ENCODE results near the gene SMYD1.

SMYD1 gene

GRCh38 chr2:88086401-88086800, 18.8 kb downstream of the SMYD1 start:
- no peak for ATAC-seq

DNA sequence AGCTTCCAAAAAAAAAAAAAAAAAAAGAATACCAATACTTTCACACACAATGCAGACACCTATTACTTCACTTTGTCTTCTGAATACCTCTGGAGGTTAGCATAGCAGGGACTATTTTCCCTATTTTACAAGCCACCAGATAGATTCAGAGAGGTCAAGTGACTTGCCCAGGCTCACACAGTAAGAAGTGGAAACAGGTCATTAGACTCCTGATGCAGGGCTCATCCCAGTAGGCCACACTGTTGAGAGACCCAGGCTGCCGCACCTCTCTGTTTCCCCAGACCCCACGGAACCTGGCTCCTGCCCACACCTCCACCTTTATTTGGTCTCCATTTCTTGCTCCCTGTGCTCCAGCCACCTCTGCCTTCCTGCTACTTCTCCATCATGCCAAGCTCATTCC, 19.4 kb downstream of the SMYD1 start:
- TF ChIP-seq POU6F1 (CRISPR knock-in tag; IDR thresholded peaks at IDR 0.05; ENCODE audit: borderline replicate concordance, low read depth) (no peak), ZFP3 (CRISPR knock-in tag; IDR thresholded peaks at IDR 0.05) (no peak), OSR1 (CRISPR knock-in tag; IDR thresholded peaks at IDR 0.05) (no peak), ZFP30 (CRISPR knock-in tag; IDR thresholded peaks at IDR 0.05) (no peak), CSRNP3 (CRISPR knock-in tag; IDR thresholded peaks at IDR 0.05) (no peak), ZNF8 (CRISPR knock-in tag; IDR thresholded peaks at IDR 0.05) (no peak), TCF4 (CRISPR knock-in tag; IDR thresholded peaks at IDR 0.05; ENCODE audit: borderline replicate concordance) (no peak), CREB5 (CRISPR knock-in tag; IDR thresholded peaks at IDR 0.05; ENCODE audit: low read depth) (no peak), RARB (CRISPR knock-in tag; IDR thresholded peaks at IDR 0.05) (no peak), ESRRG (CRISPR knock-in tag; IDR thresholded peaks at IDR 0.05) (no peak), ZC3H10 (CRISPR knock-in tag; IDR thresholded peaks at IDR 0.05) (no peak), SNAI2 (CRISPR knock-in tag; IDR thresholded peaks at IDR 0.05) (no peak), ISL1 (CRISPR knock-in tag; IDR thresholded peaks at IDR 0.05) (no peak)
- no peak for ATAC-seq

More at GRCh38 chr2:88086401-88086800, 18.8 kb downstream of the SMYD1 start:
- TF ChIP-seq POU6F1 (CRISPR knock-in tag; IDR thresholded peaks at IDR 0.05; ENCODE audit: borderline replicate concordance, low read depth) (no peak), ZFP3 (CRISPR knock-in tag; IDR thresholded peaks at IDR 0.05) (no peak), GLIS3 (CRISPR knock-in tag; IDR thresholded peaks at IDR 0.05) (no peak), CSDC2 (CRISPR knock-in tag; IDR thresholded peaks at IDR 0.05) (no peak), ZC3H10 (CRISPR knock-in tag; IDR thresholded peaks at IDR 0.05) (no peak), TOX (CRISPR knock-in tag; IDR thresholded peaks at IDR 0.05; ENCODE audit: borderline replicate concordance) (no peak), ZNF565 (CRISPR knock-in tag; conservative IDR thresholded peaks at IDR 0.05; ENCODE audit: low read depth) (no peak), ZNF8 (CRISPR knock-in tag; IDR thresholded peaks at IDR 0.05) (no peak), ESRRG (CRISPR knock-in tag; IDR thresholded peaks at IDR 0.05) (no peak), OSR1 (CRISPR knock-in tag; IDR thresholded peaks at IDR 0.05) (no peak), SNAI2 (CRISPR knock-in tag; IDR thresholded peaks at IDR 0.05) (no peak)

DNA sequence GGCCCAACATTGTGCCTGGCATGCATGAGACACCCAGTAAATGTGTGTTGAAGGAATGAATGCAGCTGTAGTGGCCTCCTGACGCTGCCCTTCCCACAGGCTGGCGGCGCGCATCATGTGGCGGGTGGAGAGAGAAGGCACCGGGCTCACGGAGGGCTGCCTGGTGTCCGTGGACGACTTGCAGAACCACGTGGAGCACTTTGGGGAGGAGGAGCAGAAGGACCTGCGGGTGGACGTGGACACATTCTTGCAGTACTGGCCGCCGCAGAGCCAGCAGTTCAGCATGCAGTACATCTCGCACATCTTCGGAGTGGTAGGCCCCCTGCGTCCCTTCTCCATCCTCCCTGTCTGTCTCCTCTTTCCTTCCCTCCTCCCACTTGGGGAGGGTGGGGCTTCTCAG, 20.1 kb downstream of the SMYD1 start:
- no peak for ATAC-seq
- TF ChIP-seq OSR1 (CRISPR knock-in tag; IDR thresholded peaks at IDR 0.05) (no peak), CSDC2 (CRISPR knock-in tag; IDR thresholded peaks at IDR 0.05) (no peak), ZFP30 (CRISPR knock-in tag; IDR thresholded peaks at IDR 0.05) (no peak), ISL1 (CRISPR knock-in tag; IDR thresholded peaks at IDR 0.05) (no peak), ZFP3 (CRISPR knock-in tag; IDR thresholded peaks at IDR 0.05) (no peak)

DNA sequence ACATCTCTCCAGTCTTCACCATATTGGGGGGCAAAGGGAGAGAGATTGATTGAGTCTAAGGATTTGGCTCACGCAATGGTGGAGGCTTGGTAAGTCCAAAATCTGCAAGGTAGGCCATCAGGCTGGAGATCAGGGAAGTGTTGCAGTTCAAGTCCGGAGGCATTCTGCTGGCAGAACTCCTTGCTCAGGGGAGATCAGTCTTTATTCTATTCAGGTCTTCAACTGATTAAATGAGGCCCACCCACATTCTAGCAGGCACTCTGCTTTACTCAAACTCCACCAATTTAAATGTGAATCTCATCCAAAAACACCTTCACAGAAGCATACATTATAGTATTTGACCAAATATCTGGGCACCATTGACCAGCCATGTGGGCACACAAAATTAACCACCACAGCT, 21.4 kb downstream of the SMYD1 start:
- TF ChIP-seq SNAI2 (CRISPR knock-in tag; IDR thresholded peaks at IDR 0.05) (no peak), BACH2 (CRISPR knock-in tag; IDR thresholded peaks at IDR 0.05; ENCODE audit: borderline replicate concordance) (no peak)
- no peak for ATAC-seq

- ATAC-seq = no peak
- TF ChIP-seq ZNF8 (CRISPR knock-in tag; IDR thresholded peaks at IDR 0.05) (no peak), CREB5 (CRISPR knock-in tag; IDR thresholded peaks at IDR 0.05; ENCODE audit: low read depth) (no peak), ZC3H10 (CRISPR knock-in tag; IDR thresholded peaks at IDR 0.05) (no peak), CSDC2 (CRISPR knock-in tag; IDR thresholded peaks at IDR 0.05) (no peak), ZNF565 (CRISPR knock-in tag; conservative IDR thresholded peaks at IDR 0.05; ENCODE audit: low read depth) (no peak), ZFP30 (CRISPR knock-in tag; IDR thresholded peaks at IDR 0.05) (no peak), ESRRG (CRISPR knock-in tag; IDR thresholded peaks at IDR 0.05) (no peak), ZFP3 (CRISPR knock-in tag; IDR thresholded peaks at IDR 0.05) (no peak), PPARA (CRISPR knock-in tag; IDR thresholded peaks at IDR 0.05; ENCODE audit: borderline replicate concordance) (no peak), POU6F1 (CRISPR knock-in tag; IDR thresholded peaks at IDR 0.05; ENCODE audit: borderline replicate concordance, low read depth) (no peak), OSR1 (CRISPR knock-in tag; IDR thresholded peaks at IDR 0.05) (no peak)
- TF ChIP-seq, protein P1, sequence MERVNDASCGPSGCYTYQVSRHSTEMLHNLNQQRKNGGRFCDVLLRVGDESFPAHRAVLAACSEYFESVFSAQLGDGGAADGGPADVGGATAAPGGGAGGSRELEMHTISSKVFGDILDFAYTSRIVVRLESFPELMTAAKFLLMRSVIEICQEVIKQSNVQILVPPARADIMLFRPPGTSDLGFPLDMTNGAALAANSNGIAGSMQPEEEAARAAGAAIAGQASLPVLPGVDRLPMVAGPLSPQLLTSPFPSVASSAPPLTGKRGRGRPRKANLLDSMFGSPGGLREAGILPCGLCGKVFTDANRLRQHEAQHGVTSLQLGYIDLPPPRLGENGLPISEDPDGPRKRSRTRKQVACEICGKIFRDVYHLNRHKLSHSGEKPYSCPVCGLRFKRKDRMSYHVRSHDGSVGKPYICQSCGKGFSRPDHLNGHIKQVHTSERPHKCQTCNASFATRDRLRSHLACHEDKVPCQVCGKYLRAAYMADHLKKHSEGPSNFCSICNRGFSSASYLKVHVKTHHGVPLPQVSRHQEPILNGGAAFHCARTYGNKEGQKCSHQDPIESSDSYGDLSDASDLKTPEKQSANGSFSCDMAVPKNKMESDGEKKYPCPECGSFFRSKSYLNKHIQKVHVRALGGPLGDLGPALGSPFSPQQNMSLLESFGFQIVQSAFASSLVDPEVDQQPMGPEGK (CRISPR knock-in tag; IDR thresholded peaks at IDR 0.05; ENCODE audit: borderline replicate concordance) = no peak
These were observed 23.0 kb downstream of the SMYD1 start for GRCh38 chr2:88090446-88091283.

Measured in SK-N-SH treated with all-trans-retinoic acid at 6 μM for 48 hours (cell line).